K562 (cell line): ENCODE data around the gene ELAVL3. TPM values are rescaled to one million over a fixed set of nuclear protein-coding genes. Genes with fewer than 3 reads are reported as not detected.

Experiments used
- COPS2 ChIP-seq: fragments of 450-650 bp; conservative IDR thresholded peaks from 2 replicates; pipeline ENCODE4 v1.6.1; 2016; ENCODE audit warnings: mild to moderate bottlenecking, moderate library complexity
- FOXA3 ChIP-seq, 2 experiments: fragments of 450-650 bp in 1 of 2; sonication (generic) in 1 of 2; formaldehyde crosslinking; IDR thresholded peaks in 1 of 2; conservative IDR thresholded peaks in 1 of 2; 2 replicates each; pipeline versions ENCODE4 v1.4.0 to v1.8.0; 2020 to 2022; ENCODE audit warnings: mild to moderate bottlenecking in 2 of 2, missing genetic modification reagents in 1 of 2
- MGA ChIP-seq: fragments of 450-650 bp; IDR thresholded peaks from 2 replicates; pipeline ENCODE4 v1.6.1; 2016; ENCODE audit warnings: mild to moderate bottlenecking, moderate library complexity
- NBN ChIP-seq: fragments of 450-650 bp; IDR thresholded peaks from 2 replicates; pipeline ENCODE4 v1.6.1; 2016; ENCODE audit warnings: low read depth, mild to moderate bottlenecking
- NFATC3 ChIP-seq: fragments of 450-650 bp; IDR thresholded peaks from 2 replicates; pipeline ENCODE4 v1.6.1; 2017; ENCODE audit warnings: mild to moderate bottlenecking
- RERE ChIP-seq: sonication (generic); formaldehyde crosslinking; IDR thresholded peaks from 2 replicates; pipeline ENCODE4 v1.8.0; 2023; ENCODE audit warnings: missing genetic modification reagents, mild to moderate bottlenecking, borderline replicate concordance
- ZNF121 ChIP-seq: sonication (generic); formaldehyde crosslinking; conservative IDR thresholded peaks from 2 replicates; pipeline ENCODE4 v1.8.0; 2022; ENCODE audit warnings: missing genetic modification reagents
- ZNF57 ChIP-seq: fragments of 450-650 bp; formaldehyde crosslinking; IDR thresholded peaks from 2 replicates; pipeline ENCODE4 v1.4.0; 2020; ENCODE audit warnings: mild to moderate bottlenecking, moderate library complexity
- polyA plus RNA-seq, 8 experiments: library from polyadenylated mRNA; depleted of rRNA in 4 of 8; stranded (reverse) in 5 of 8; unstranded in 3 of 8; fragments of >200 nt; fragmentation: Nextera tagmentation in 2 of 8; fragmentation: Illumina TruSeq in 1 of 8; extraction: Ambion mirVana in 2 of 8; extraction: Trizol in 1 of 8; gene quantifications; 2 replicates each; pipeline versions ENCODE4 v1.2.1 to v1.2.3, GENCODE V29; 2011 to 2014; ENCODE audit warnings: inconsistent platforms in 1 of 8, missing spikeins in 1 of 8
- total RNA-seq, 7 experiments: library from RNA; depleted of rRNA in 6 of 7; stranded (reverse); fragments of >200 nt in 6 of 7; fragmentation: Illumina TruSeq in 2 of 7; extraction: Trizol in 2 of 7; gene quantifications; 2 replicates each; pipeline versions ENCODE4 v1.2.1 to v1.2.3, GENCODE V29; 2011 to 2021; ENCODE audit warnings: low replicate concordance in 1 of 7

Gene ELAVL3
- total and polyA plus RNA-seq, 9 of the 15 experiments (the other 6 are each of a cell fraction or from before 2014, with no cell fraction given) = not detected

- TF ChIP-seq FOXA3 (CRISPR knock-in tag; conservative IDR thresholded peaks at IDR 0.05 in 1 of 2, IDR thresholded peaks at IDR 0.05 in 1 of 2) (peak in 1 of 2 experiments; percentile 96; a peak in 2 of 4 replicates), ZNF57 (CRISPR knock-in tag) (no peak), MGA (peak; percentile 98), RERE (CRISPR knock-in tag) (peak; percentile 99), COPS2 (no peak), NFATC3 (peak; percentile 92; the same call in 1 of the 2 replicates), NBN (no peak), ZNF121 (peak; percentile 68)
Observed at GRCh38 chr19:11482384-11483050, 1.7 kb upstream of the ELAVL3 start (continued).
